ENCODE measurements around the gene KRT23. TPM values are rescaled to one million over a fixed set of nuclear protein-coding genes. Genes with fewer than 3 reads are reported as not detected.
A peak's percentile ranks its signal among the peaks of the same experiment; 100 is the strongest.

The KRT23 gene
- total RNA-seq, 1 donor from 2014 or later: 17.1 TPM

DNA sequence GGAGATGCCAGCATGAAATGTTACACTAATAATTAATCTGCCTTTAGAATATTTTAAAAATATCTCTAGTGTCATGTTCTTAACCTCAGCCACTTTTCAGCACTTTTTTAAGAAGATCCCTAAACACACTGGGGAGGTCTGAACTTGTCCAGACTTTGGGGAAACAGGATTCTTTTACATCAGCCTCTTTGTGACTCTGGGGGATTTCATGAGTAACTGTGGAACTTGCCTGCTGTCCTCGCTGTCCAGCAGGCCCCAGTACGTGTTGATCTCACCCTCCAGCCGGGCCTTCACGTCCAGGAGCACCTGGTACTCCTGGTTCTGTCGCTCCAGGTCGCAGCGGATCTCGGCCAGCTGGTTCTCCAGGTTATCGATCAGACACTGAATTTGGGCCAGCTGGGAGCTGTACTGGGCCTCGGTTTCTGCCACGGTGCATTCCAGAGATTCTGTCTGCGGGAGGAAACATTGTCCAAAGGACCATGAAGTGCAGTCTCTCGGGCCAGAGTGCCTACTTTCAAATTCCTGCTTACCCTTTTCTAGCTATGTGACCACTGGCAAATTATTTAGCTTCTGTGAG, 41.2 kb upstream of the KRT23 start:
- TF ChIP-seq, protein P1, sequence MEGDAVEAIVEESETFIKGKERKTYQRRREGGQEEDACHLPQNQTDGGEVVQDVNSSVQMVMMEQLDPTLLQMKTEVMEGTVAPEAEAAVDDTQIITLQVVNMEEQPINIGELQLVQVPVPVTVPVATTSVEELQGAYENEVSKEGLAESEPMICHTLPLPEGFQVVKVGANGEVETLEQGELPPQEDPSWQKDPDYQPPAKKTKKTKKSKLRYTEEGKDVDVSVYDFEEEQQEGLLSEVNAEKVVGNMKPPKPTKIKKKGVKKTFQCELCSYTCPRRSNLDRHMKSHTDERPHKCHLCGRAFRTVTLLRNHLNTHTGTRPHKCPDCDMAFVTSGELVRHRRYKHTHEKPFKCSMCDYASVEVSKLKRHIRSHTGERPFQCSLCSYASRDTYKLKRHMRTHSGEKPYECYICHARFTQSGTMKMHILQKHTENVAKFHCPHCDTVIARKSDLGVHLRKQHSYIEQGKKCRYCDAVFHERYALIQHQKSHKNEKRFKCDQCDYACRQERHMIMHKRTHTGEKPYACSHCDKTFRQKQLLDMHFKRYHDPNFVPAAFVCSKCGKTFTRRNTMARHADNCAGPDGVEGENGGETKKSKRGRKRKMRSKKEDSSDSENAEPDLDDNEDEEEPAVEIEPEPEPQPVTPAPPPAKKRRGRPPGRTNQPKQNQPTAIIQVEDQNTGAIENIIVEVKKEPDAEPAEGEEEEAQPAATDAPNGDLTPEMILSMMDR (conservative IDR thresholded peaks at IDR 0.05; ENCODE audit: low read depth, low read length): no peak
- DNase-seq (ENCODE audit: low read depth): no peak
- H3K4me3 ChIP-seq (ENCODE audit: low read depth, low read length): no peak overlapping the region

DNA sequence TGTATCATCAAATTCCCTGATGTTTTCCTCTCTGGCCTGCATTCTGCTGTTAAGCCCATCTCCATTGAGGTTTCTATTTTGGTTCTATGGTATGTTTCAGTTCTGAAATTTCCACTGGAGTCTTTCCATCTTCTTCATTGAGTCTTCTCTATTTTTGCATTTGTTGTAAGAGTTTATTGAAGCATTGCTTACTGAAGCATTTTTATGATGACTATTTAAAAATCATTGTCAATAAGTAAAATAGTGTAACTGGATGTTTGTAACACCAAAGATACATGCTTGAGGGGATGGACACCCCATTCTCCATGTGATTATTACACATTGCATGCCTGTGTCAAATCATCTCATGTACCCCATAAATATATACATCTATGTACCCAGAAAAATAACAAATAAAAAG, 38.1 kb upstream of the KRT23 start:
- DNase-seq (ENCODE audit: low read depth): no peak
- TF ChIP-seq, protein P1 (conservative IDR thresholded peaks at IDR 0.05; ENCODE audit: low read depth, low read length): no peak
- no peak overlapping the region for H3K4me3 ChIP-seq (ENCODE audit: low read depth, low read length)

DNA sequence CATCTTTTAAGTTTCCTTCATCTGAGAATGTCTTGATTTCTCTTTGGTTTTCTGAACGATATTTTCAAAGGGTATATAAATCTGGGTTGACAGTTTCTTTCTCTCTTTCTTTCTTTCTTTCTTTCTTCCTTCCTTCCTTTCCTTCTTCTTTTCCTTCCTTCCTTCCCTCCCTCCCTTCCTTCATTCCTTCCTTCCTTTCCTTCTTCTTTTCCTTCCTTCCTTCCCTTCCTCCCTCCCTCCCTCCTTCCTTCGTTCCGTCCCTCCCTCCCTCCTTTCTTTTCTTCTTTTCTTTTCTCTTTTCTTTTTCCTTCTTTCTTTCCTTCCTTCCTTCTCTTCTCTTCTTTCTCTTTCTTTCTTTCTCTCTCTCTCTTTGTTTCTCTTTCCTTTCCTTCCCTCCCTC, 36.9 kb upstream of the KRT23 start:
- H3K4me3 ChIP-seq (ENCODE audit: low read depth, low read length): no peak overlapping the region
- no peak for DNase-seq (ENCODE audit: low read depth)
- TF ChIP-seq, protein P1 (conservative IDR thresholded peaks at IDR 0.05; ENCODE audit: low read depth, low read length): no peak

DNA sequence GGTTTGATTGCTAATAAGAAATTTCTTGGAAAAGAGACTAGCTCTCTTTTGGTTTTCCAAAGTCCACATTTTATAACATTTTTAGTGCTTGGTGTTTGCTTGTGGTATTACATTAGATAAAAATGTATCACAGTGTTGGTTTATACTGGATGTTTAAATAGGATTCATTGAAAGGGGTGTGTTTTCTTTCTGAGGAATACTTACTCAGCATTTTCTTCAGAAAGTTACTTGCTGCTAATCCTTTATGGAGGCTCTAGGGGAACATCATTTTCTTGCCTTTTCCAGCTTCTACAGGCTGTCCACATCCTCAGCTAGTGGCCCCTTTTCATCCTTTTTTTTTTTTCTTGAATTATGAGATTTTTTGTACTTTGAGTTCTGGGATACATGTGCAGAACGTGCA, 30.1 kb upstream of the KRT23 start:
- H3K4me3 ChIP-seq (ENCODE audit: low read depth, low read length): no peak overlapping the region
- DNase-seq (ENCODE audit: low read depth): no peak
- TF ChIP-seq, protein P1 (conservative IDR thresholded peaks at IDR 0.05; ENCODE audit: low read depth, low read length): no peak

DNA sequence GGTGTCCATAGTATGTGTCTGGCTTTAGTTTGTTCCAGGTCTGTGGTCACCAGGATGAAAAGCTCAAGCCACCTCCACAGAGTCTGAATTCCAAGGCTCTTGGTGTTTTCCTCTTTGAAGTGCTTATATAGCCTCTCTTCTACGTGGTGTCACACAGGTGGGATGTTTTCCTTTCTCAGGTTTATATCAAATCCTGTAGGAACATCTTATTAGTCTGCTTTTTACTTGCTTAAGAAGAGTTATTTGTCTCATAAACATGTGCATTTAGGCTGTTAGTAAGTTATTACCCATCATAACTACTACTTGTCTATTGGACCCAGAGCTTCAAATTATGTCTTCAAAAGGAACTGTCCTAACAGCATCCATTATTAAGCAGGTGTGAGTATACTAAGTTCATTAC, 29.4 kb upstream of the KRT23 start, which contains the start of gene KRT39:
Gene KRT39, minus strand, starts transcription at position 101 of the 400 bp plus-strand sequence. Its CDS starts 92 bp downstream, at position 9.
- TF ChIP-seq, protein P1 (conservative IDR thresholded peaks at IDR 0.05; ENCODE audit: low read depth, low read length): no peak
- no peak within 1 kb of the TSS for H3K4me3 ChIP-seq (ENCODE audit: low read depth, low read length)
- no peak for DNase-seq (ENCODE audit: low read depth)

DNA sequence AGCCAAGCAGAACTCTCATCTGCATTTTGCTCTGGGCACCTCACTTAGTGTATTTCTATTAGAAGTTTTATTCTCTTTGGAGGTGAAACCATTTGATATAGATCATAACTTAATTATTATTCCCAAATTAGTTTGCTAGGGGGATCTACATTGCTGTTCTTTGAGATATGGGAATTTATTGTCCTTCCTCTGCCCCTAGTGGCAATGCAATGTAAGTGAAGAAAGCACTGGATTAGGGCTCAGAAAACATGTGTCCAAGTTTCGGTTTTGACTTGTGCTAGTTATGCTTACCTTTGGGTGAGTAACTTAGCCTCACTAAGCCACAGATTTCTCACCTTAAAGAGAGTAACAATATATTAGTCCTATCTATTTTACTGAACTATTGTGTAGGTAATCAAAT, 26.4 kb upstream of the KRT23 start:
- TF ChIP-seq, protein P1 (conservative IDR thresholded peaks at IDR 0.05; ENCODE audit: low read depth, low read length): peak; percentile 79
- no peak for DNase-seq (ENCODE audit: low read depth)

DNA sequence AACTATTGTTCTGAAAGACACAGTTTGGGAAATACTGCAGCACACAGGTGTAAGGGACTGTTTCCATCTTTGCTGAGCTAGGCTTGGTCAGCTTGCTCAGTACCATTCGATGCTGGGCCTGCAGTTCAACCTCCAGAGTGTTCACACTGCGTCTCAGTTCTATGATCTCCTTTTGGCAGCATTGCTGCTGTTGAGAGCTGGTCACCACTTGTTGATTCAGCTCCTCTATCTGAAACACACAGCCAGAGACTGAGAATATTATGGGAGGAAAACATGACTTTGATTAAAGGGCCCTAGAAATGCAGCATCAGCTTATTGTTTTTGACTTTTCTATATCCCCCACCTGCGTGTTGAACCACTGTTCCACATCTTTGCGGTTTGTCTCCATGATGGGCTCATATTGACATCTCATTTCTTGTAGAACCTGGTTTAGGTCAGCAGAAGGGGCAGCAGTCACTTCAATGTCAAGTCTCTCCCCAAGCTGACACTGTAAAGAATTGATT, 24.7 kb upstream of the KRT23 start:
- DNase-seq (ENCODE audit: low read depth): no peak
- TF ChIP-seq, protein P1 (conservative IDR thresholded peaks at IDR 0.05; ENCODE audit: low read depth, low read length): no peak

More for the DNA sequence above, 26.4 kb upstream of the KRT23 start:
- H3K4me3 ChIP-seq (ENCODE audit: low read depth, low read length): no peak overlapping the region

More for the DNA sequence above, 24.7 kb upstream of the KRT23 start:
- no peak overlapping the region for H3K4me3 ChIP-seq (ENCODE audit: low read depth, low read length)
